Stimulated activated CD4-positive, alpha-beta T cell treated with anti-CD3 and anti-CD28 coated beads, Interleukin-1b, Interleukin-23, amount 100 ng/mL, for 1 hour (primary cell): Measurements from ENCODE around the gene DPP9.

Source experiments
- DNase-seq, 2 donors: peaks; one replicate each; pipeline ENCODE4 v3.0.0-alpha.2; 2020; ENCODE audit warnings: low read depth in 2 of 2

Gene DPP9

DNA sequence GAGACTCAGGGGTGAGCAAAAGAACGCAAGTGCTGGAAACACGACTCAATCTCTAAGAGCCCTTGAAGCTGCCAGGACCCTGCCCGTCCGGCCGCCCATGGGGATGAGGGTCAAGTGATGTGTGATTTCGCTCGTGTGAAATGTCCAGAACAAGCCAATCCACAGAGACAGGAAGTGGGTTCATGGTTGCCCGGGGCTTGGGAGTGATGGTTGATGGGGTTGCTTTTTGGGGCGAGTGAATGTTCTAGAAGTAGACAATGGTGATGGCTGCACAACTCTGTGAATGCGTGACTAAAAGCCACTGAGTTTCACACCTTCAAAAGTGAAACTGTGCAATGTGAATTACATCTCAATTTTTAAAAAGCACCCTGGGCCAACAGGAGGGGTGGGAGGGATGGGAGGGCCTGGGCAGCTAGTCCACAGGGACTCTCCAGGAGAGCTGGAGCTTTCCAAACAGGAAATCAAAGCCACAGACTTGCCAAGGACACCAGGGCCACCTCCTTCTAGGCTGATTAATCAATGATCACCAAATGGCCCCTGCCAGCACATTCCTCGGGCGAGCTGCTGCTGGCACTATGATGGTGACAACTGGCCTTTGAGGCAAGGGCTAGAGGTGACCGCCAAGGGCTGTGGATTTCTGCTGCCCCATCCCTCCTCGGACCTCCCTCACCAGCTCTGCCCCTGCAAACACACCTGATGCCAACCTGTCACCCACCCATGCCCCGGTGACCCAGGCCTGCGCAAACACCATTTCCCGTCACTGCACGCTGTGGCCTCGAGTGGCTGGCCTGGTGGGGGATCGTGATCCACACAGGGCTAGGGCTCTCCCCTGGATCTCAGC is 14.0 kb downstream of the DPP9 start:
- DNase-seq = no peak

DNA sequence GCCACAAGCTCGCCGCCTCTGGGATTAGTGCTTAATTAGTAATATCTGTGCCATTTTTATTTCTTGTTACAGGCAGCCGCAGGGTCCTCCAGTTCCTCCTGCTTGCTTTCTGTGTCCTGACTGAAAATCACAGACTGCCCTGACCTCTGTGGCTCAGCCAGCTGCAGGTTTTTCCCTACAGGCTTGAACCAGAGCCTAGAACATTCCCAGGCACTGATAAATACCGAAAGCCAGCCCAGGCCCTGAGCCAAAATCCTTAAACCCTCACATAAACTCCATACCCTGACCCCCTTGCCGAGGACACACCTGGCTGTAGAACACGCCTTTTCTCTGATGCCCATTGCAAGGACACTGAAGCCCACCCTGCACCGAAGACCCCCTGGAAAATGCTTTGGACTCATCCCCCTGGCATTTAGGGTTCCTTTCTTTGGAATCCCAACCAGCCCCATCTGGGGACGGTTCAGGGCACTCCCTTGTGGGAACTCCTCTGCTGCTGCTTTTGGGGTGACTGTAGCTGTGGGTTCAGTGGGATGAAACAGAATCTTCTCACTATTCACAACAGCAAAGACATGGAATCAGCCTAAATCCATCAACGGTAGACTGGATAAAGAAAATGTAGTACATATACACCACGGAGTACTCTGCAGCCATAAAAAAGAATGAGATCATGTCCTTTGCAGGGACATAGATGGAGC is 15.5 kb downstream of the DPP9 start:
- no peak for DNase-seq

DNA sequence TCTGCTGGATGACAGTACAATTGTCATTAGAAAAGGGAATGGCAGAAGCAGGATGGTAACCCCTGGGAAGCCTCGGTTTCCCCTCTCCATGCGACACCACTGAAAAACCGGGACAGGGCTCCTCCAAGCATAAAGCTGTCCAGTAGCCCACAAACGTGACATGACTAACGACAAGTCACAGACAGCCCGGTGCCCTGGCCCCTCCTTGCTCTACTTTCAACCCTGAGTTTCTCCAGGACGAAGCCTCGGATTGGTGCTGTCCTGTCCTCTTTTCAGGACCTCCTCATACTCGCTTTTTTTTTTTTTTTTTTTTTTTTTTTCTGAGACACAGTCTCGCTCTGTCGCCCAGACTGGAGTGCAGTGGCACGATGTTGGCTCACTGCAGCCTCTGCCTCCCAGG is 16.3 kb downstream of the DPP9 start:
- no peak for DNase-seq

DNA sequence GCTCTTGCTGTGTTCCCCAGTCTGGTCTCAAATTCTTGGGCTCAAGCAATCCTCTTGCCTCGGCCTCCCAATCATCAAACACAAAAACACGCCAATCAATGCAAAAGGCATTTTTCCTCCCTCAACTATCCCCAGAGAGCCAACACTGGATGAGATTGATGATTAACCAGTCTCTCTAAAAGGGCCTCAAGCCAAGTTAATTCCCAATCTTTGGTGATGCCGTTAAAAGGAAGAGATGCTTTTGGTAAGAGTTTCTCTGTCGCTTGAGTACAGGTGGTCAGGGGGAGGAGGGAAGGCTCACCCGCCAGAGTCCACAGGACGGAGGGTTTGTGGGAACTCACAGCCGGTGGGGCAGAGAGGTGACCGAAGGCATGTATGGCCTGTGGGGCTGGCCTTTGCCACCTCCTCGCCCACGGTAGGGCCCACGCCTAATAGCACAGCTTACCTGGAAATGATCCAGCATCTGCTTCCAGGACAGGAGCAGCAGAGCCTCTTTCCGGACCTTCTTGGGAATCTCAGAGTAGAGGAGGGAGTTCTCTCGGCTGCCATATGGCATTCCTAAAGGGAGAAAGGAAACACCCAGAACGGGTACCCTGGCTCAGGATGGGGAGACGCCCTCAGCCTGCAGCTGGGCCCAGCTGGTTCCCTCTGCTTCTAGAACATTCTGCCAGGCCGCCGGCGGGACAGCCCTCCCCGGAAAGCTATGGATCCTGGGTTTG is 18.1 kb downstream of the DPP9 start:
- no peak for DNase-seq

DNA sequence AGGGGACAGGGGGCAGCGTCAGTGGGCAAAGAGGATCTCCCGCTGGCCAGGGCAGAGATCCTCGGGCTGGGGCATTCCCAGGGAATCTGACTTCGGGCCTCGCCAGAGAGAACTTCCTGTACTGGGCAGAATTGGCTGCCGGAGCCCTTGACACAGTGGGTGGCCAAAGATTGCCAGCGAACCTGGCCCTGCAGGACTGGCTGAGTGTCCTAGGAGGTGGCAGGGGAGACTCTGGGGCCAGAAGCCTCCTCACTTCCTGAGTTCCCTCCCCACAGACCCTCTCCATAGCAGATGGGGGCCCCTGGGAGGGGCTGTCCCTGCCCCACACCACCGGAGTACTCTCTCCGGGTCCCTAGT is 19.3 kb downstream of the DPP9 start:
- DNase-seq = no peak

DNA sequence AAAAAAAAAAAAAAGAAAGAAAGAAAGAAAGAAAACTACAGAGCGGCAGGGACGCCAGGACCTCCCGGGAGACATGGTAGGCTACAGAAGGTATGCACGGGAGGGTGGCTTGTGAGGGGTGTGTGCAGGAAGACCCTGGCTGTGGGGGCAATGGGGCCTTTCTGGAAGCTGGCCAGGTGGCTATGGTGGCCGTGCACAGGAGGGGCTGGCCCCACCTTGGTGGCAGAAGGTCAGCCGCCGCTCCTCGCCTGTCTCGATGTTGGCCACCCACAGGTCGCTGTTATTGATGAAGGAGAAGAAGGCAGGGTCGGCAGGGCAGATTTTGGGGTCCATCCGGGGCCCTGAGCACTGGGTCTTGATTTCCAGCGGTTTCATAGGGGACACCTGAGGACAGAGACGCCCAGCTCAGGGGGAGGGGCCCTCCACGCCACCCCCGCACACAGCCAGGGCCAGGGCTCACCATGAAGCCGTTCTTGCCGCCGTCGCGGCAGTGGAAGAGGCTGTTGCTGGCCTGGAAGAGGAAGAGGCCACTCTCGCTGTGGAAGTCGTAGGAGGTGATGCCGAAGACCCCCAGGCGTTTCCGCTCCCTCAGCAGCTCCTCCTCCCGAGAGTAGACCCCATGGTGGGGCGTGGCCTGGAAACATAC is 19.8 kb downstream of the DPP9 start:
- DNase-seq = no peak

DNA sequence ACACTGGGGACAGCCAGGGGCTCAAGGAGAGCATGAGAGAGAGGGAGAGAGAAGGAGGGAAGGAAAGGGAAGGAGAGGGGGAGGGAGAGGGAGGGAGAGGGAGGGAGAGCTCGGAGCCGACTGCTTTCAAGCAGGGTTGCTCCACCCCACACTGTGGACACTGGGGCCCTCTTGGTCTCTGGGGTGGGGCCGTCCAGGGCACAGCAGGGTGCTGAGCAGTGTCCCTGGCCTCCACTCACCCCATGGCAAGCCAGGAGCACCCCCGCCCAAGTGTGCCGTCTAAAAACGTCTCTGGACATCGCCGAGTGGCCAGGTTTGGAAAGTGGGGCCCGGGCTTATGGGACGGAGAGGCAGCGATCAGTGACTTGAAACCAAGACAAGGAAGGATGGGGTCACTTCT is 20.9 kb downstream of the DPP9 start:
- no peak for DNase-seq

DNA sequence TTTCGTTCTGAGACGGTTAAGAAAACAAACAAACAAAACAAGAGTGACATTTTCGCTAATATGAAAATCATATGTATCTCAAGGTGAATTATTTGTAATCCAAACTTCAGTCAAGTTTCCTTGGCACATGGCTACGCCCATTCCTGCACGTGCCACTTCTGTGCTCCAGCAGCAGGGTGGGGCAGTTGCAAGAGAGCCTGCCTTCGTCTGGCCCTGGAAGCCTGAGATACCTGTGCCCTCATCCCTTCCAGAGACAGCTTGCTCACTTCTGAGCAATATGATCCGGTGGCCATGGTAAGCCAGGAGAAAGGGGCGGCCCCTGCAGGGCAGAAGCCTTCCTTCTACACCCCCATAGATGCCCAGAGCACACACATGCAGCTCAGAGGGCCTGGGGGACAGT is 22.1 kb downstream of the DPP9 start:
- no peak for DNase-seq

DNA sequence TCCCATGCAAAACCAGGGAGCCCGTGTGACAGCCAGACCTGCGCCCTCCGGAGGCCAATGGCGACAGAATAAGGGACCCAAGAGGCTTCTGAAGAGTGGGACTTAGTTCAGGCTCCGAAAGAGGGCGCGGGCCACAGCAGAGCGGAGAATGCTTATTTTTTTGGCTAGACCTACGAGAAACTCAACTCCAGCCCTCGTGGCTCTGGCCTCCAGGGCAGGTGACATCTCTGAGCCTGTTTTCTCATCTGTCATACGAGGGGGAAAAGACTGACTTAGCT is 23.0 kb downstream of the DPP9 start:
- DNase-seq = no peak

DNA sequence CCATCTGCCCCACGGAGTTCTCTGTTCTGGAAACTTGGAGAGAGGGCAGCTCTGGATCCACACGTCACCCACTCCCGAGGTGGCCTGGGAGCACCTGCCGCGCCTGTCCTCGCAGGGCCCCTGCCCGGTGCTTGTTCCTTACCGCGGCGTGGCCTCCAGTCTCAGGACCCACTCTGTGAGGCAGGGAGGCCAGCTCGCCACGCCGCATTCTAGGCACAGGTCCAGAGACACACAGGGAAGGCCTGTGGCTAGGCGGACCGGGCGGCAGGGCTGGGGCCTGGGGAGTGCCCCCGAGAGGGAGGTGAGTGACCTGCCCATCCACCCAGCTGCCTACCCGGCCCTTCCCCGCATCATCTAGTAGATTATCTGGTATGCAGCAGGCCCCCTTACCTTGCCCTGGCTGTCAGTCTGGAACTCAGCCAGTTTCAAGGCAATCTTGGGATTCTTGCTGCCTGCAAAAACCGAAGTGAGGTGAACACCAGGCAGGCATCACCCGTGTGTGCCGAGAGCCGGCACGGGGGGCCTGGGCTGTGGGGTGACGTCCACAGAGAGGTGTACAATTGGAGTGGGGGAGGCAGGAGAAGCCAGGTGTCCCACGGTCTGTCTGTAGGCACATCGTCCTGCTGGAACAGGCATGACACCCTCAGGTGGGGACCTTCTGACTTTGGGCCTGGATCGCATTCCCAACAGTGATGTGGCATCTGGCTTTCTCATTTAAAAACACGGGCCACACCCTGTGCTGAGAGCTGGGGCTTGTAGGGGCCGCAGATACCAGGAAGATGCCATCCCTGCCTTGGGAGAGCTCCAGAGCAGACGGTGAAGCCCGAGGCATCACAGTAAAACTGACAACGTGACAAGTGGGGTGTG is 23.6 kb downstream of the DPP9 start:
- DNase-seq = no peak

DNA sequence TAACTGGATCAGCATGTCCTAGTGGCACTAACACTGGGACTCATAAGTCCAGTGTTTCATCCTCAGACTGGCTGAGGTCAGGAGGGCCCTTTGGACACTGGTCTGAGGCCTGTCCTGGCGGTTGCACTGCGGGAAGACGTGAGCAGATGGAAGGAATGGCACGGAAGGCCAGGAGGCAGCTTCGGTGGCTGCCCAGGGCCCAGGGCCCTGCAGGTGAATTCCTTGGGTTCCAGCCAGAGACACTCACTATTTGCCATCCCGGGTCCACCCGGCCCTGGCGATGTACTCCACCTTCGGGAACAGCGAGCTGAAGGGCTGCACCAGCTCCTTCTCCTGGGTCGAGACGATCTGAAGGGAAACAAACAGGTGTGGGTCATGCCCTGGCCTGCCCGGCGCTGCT is 26.3 kb downstream of the DPP9 start:
- no peak for DNase-seq

DNA sequence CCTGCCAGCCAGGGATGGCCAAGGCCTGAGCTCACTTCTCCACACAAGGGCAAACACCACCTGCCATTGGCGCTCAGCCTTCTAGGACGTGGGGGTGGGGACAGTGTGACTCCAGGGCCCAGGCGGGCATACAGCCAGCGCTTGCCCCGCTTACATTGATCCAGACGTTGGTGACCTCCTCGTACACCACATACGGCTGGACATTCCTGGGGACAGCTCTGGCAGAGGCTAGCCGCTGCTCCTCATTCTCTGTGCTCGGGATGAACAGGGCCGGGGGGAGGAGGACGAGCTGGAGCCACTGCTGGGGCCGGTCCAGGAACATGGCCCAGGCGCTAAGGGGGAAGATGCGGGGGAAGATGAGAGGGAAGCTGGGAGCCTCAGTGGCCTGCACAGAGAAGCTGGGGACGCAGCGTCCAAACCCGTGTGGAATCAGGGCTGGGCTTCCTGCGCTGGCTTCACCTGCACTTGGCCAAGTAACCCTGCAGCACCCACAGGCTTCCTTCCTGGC is 28.4 kb downstream of the DPP9 start:
- DNase-seq = no peak

DNA sequence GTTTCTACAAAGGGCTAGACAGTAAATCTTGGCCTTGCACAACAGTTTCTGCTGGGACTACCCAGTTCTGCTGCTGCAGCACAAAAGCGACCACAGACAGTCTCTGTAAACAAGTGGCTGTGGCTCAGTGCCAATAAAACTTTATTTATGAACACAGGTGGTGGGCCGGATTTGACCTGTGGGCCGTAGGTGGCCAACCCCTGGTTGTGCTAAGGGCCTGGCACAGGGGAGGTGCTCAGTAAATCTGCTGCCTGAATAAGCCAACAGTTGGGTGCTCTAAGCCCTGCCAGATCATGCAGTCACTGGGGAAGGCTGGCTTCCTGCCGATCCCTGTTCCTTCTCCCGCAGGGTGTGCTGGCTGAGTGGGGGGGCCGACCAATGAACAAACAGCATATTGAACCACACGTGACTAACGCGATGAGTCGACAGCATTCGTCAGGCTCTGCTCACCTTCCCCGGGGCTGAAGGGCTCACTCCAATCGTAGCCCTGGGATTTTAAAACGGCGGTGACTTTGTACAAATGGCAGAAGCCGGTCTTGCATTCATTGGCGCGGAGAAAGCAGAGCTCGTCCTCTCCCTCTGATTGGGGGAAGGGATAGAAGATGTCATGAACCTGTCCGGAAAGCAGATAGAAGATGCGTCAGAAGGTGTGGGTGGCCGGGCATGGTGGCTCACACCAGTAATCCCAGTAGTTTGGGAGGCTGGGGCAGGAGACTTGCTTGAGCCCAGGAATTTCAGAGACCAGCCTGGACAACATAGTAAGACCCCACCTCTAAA is 29.2 kb downstream of the DPP9 start:
- no peak for DNase-seq

DNA sequence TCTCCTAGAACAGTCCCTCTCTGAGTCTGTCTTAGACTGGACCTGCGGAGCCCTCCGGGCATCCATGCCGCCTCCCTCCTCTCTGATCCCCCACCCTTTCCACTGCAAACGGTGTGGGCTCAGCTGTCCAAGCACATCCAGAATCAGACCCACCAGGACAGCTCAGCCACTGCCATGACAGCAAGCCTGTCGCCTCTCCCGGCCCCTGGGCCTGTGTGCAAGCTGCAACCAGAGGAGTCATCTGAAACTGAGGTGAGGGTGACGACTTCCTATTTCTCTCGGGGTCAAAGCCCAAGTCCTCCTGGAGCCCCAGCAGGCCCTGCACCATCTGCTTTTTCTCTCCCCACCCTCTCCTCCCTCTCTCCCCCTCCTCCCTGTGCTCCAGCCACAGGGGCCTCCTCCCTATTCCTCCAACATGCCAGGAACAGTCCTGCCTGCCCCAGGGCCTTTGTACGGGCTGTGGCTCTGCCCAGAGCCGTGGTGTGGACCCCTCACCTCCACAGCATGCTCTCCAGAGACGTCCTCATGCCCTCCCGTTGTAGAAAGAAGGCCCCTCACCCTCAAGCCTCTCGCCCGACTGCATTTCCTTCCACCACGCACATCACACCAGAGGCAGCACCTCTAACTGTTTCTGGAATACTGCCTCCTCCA is 30.0 kb downstream of the DPP9 start:
- DNase-seq = no peak

DNA sequence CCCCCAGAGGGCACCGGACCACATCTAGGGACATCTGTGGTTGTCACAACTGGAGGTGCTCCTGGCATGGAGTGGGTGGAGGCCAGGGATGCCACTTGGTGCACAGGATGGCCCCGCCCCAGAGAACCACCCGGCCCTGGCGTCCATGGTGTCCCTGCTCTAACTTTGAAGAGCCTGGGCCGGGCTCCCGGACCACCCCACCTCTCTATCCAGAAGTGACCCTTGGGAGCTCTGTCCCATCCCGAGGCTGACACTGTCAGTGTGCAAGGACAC is 30.6 kb downstream of the DPP9 start:
- no peak for DNase-seq

DNA sequence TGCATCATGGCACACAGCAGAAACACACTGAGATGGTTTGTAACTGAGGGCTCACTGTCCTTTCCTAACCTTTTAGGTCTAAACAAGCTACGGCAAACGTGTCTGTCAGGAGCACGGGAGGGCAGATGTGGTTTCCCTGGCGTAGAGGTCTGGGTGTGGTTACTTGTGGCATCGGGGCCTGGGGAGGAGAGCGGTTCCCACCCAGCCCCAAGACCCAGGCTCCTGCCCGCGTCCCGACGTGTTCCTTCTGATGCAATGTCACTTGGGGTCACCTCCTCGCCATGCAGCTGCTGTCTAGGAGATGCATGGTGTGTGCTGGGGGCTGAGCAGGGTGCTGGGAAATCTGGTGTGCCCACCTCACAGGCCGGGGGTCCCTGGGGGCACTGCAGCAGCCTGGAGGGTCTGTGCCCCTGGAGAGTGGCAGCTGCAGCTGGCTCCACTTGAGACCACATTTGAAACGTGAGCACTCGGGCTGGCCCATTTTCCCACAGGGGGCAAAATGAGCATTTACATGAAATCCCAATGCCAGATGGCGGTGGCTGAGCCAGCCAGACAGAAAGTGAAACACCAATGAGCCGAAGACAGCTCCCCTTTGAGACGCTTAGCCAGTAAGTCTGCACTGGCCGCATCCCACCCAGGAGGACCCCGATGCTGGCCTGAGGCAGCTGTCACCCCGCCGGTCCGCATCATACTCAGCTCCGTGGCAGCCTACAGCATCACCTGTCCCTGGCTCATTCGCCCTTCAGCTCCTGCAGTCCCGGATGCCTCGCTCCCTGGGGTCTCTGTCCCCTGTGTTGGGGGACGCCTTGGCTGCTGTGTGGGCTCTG is 31.2 kb downstream of the DPP9 start:
- DNase-seq = no peak

DNA sequence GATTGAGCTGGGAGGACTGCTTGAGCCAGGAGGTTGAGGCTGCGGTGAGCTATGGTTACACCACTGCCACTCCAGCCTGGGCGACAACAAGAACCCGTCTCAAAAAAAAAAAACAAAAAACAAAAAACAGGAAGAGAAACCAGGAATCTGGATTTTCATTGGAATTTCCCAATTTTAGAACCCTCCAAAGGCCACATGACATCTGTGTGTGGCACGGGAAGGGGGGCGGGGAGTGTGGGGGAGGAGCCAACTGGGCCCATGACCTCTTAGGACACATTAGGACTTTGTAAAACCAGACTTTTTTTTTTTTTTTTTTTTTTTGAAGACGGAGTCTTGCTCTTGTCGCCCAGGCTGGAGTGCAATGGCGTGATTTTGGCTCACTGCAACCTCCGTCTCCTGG is 32.3 kb downstream of the DPP9 start:
- DNase-seq = no peak

DNA sequence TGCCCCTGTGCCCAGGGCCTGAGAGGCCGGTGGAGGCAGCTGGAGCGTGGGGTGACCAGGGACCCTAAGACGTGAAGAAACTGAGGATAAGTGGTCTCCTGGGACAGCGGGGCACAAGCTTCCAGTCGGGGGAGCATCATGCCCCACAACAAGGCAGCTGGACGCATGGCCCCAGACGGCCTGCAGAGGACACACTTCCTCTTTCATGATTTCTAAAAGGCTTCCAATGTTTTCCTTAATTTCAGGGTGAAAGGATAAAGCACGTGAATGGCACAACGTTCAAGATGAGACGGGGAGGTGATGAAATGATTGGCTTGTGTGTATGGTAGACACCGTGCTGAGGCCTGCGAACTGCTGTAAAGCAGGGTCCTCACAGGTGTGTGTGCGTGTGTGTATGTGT is 33.3 kb downstream of the DPP9 start:
- DNase-seq = no peak

DNA sequence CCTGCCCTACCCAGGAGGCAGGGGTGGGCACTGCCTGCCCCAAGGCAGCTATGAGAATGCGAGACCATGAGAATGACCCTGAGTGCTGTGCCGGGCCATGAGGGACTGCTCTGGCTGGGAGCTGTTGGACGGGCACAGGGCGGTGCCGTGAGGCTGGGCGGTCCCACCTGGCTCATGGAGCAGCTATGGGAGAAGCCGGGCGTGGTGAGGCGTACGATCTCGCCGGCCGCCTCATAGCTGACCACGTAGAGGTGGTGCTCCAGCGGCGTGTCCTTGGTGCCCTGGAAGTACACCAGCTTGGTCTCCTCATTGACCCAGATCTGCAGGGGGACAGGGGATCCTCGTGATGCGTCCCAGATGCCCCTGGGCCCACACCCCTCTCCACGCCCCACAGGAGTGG is 34.2 kb downstream of the DPP9 start:
- no peak for DNase-seq

DNA sequence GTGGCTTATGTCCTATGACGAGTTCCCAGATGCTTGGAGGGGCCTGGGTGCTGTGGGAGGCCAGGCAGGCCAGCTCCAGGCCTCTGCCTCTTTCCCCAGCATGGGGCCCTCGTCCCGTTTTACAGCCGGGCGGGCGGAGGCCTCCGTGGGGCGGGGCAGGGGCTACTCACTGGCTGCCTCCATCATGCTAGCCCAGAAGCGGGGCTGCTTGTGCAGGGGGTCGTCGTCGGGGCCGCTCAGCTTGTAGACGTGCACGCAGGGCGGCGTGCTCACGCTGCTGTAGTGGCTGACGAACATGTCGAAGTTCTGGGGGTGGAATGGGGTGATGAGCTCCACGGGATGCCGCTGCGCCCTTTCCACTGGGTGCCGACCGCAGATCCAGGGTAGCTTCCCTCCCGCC is 35.1 kb downstream of the DPP9 start:
- DNase-seq = no peak
